Glutamatergic neuron (in vitro differentiated cells): ENCODE results near the gene NEK11. TPM values are rescaled to one million over a fixed set of nuclear protein-coding genes. Genes with fewer than 3 reads are reported as not detected.

Experiments used
- DNase-seq: peaks from one replicate; pipeline ENCODE4 v3.0.0; 2022
- H3K27ac Mint-ChIP-seq: one replicate; pipeline ENCODE4 v1.8.0; 2020; ENCODE audit warnings: mild to moderate bottlenecking, mixed read lengths, inconsistent platforms; ENCODE audit not compliant: unreplicated experiment
- H3K27me3 Mint-ChIP-seq: one replicate; pipeline ENCODE4 v1.8.0; 2020; ENCODE audit warnings: mild to moderate bottlenecking, moderate library complexity, mixed read lengths, inconsistent platforms; ENCODE audit not compliant: unreplicated experiment
- H3K36me3 Mint-ChIP-seq: one replicate; pipeline ENCODE4 v1.8.0; 2020; ENCODE audit warnings: mild to moderate bottlenecking, mixed read lengths, inconsistent platforms; ENCODE audit not compliant: unreplicated experiment
- H3K4me1 Mint-ChIP-seq: one replicate; pipeline ENCODE4 v1.8.0; 2020; ENCODE audit warnings: mild to moderate bottlenecking, low read depth, mixed read lengths, inconsistent platforms; ENCODE audit not compliant: unreplicated experiment
- H3K4me3 Mint-ChIP-seq: one replicate; pipeline ENCODE4 v1.8.0; 2020; ENCODE audit warnings: mild to moderate bottlenecking, mixed read lengths, inconsistent platforms; ENCODE audit not compliant: unreplicated experiment
- H3K9me3 Mint-ChIP-seq: one replicate; pipeline ENCODE4 v1.8.0; 2020; ENCODE audit warnings: mild to moderate bottlenecking, moderate library complexity, mixed read lengths, inconsistent platforms; ENCODE audit not compliant: unreplicated experiment
- CTCF ChIP-seq: fragments of 200-600 bp; sonication (generic); IDR thresholded peaks from one replicate; pipeline ENCODE4 v1.5.0; 2021; ENCODE audit not compliant: partially characterized antibody, unreplicated experiment
- total RNA-seq: library from RNA; stranded (reverse); fragmentation: NEBNext Ultra II Directional; extraction: Animal tissue kit (Norgen Biotek cat#: 25700); gene quantifications from one replicate; pipeline ENCODE4 v1.2.1, GENCODE V29; 2021; ENCODE audit not compliant: unreplicated experiment

Gene NEK11
- total RNA-seq, 1 donor from 2014 or later: 2.5 TPM

GRCh38 chr3:131261104-131261503, 234.4 kb downstream of the NEK11 start:
- Mint-ChIP-seq H3K27ac (no peak overlapping the region), H3K27me3 (no peaks in the 10 kb centered on the region), H3K9me3 (no peaks in the 10 kb centered on the region), H3K4me3 (no peak overlapping the region), H3K36me3 (peaks cover under 1% of the 10 kb centered on the region), H3K4me1 (no peaks in the 10 kb centered on the region)
- no peak for DNase-seq
- TF ChIP-seq CTCF: no peak

GRCh38 chr3:131275556-131275955, 248.9 kb downstream of the NEK11 start:
- Mint-ChIP-seq H3K27ac (no peak overlapping the region), H3K9me3 (no peaks in the 10 kb centered on the region), H3K4me3 (no peak overlapping the region), H3K36me3 (no peaks in the 10 kb centered on the region), H3K27me3 (no peaks in the 10 kb centered on the region), H3K4me1 (no peaks in the 10 kb centered on the region)
- no peak for TF ChIP-seq CTCF
- DNase-seq: no peak

GRCh38 chr3:131277836-131278497, 251.3 kb downstream of the NEK11 start:
- no peaks in the 10 kb centered on the region for H3K4me1 Mint-ChIP-seq
- TF ChIP-seq CTCF: no peak
- no peak for DNase-seq
- H3K4me3 Mint-ChIP-seq: no peak overlapping the region
- H3K27me3 Mint-ChIP-seq: no peaks in the 10 kb centered on the region
- H3K36me3 Mint-ChIP-seq: no peaks in the 10 kb centered on the region
- no peaks in the 10 kb centered on the region for H3K9me3 Mint-ChIP-seq
- H3K27ac Mint-ChIP-seq: no peak overlapping the region

- no peaks in the 10 kb centered on the region for H3K9me3 Mint-ChIP-seq
- H3K4me3 Mint-ChIP-seq: no peak overlapping the region
- no peaks in the 10 kb centered on the region for H3K36me3 Mint-ChIP-seq
- TF ChIP-seq CTCF: no peak
- no peaks in the 10 kb centered on the region for H3K4me1 Mint-ChIP-seq
- no peak overlapping the region for H3K27ac Mint-ChIP-seq
- no peak for DNase-seq
- H3K27me3 Mint-ChIP-seq: no peaks in the 10 kb centered on the region
These were observed 252.9 kb downstream of the NEK11 start for GRCh38 chr3:131279577-131279976.

- H3K9me3 Mint-ChIP-seq: no peaks in the 10 kb centered on the region
- no peak overlapping the region for H3K27ac Mint-ChIP-seq
- H3K36me3 Mint-ChIP-seq: no peaks in the 10 kb centered on the region
- DNase-seq: no peak
- H3K27me3 Mint-ChIP-seq: no peaks in the 10 kb centered on the region
- no peaks in the 10 kb centered on the region for H3K4me1 Mint-ChIP-seq
- H3K4me3 Mint-ChIP-seq: no peak overlapping the region
- TF ChIP-seq CTCF: no peak
These were observed 255.7 kb downstream of the NEK11 start for GRCh38 chr3:131282379-131282778.
